Measurements from ENCODE around the gene PHACTR3. TPM values are rescaled to one million over a fixed set of nuclear protein-coding genes. Genes with fewer than 3 reads are reported as not detected.

Gene PHACTR3
- polyA plus RNA-seq, 1 donor: 5.0 TPM

DNA sequence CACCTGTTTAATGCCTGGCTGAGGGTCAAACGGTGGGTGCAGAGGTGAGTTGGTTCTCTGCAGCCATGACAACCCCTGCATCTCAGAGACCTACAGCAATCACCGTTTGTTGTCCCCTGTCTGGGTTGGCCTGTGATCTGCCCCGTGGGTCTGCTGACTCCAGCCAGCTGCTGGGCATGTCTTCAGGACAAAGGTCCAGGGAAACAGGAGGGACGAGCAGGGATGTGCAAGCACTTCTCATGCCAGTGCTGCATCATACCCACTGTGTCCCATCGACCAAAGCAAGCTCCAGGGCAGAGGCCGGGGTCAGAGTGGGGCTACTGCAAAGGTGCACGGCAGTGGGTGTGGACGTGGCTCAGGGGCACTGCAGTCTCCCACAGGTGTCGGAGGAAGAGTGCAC, 150.2 kb downstream of the PHACTR3 start:
- no peak for DNase-seq

DNA sequence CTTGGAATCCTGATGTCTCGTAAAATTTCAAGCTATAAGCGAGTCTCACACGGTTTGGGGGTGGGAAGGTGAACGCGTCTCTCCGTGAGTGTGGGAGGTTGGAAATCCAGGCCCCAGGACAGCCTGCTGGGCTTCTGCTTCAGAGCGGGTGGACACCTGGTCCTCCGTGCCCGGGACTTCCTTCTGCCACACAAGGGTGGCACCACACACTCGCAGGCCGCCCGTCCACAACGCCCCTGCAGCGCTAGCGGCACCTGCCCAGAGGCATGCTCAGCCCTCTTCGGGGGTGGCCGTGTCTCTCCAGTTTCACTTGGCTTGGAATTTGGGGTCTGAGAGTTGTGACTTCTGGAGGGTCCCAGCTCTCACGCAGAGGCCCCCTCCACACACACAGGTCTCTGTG, 151.9 kb downstream of the PHACTR3 start:
- DNase-seq: no peak

DNA sequence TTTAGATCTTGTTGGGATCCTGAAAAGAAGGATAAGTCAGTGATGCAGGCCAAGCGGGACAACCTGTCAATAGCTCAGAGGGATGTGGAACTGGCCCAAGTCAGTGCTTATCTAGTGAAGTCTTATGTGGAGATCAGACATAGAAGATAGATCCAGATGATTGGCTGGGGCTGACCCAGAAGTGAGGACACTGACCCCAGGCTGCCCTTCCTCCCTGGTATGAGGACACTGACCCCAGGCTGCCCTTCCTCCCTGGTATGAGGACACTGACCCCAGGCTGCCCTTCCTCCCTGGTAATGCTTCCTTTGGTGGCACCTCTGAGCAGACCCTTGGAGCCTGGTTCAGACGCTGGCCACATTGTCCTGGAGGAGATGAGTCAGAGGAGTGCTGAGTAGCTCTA, 159.7 kb downstream of the PHACTR3 start:
- DNase-seq: no peak

DNA sequence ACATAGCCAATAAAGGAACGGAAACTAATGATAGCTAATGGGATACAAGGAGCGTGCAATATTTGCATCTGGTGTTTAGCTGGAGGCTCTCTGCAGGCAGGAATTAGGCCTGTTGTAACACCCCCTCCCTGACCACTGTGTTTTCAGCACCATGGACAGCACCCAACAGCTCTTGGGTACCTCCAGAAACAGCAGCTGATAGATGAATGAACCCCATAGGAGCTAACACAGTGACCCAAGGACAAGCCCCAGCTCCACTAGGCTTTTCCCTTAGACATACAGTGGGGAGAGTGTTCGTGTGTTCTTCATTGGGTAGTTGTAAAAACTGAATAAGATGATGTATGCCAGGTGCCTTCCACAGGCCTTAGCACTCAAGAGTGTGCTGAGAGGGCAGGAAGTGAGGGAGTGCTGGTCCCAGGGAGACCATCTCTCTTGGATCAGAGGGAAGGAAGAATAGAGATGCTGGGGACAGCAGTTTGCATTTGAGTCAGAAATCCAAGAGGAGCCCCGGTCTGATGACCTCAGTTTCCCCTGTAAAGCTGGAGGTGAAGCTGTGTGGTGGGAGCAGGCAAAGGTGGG, 161.3 kb downstream of the PHACTR3 start:
- no peak for DNase-seq

DNA sequence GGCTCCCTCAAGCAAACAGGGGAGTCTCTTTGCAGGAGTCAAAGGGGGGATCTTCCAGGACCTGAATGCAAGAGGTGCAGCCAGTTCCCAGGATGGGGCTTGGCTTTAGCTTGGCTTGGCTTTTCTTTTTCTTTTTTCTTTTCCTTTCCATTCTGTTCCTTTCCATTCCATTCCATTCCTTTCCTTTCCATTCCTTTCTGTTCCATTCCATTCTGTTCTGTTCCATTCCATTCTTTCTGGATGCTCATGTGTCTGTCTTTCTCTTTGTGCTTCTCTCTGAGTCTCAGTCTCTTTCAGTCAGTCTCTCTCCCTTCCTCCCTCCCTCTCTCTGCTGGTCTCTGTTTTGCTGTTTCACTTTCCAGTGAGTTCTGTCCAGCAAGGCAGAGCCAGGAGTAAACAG, 163.3 kb downstream of the PHACTR3 start:
- DNase-seq: no peak

DNA sequence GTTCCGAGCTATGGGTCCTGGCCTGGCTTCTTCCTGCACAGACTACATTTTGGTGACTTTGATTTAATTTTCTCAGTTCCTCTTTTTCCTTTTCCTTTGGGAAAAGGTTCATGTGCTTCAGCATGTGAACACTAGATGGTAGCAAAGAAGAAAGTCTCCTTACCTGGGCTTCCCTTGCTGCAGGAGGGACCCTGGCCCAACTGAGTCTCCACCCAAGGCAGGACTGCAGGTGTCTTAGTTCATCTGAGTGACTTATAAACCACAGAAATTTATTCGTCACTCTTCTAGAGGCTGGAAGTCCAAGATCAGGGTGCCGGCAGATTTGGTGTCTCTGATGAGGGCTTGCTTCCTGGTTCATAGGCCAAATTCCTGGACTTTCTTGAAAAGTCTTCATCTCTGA, 165.9 kb downstream of the PHACTR3 start:
- DNase-seq: no peak

GRCh38 chr20:59770851-59771250, 166.5 kb downstream of the PHACTR3 start:
- DNase-seq: no peak

GRCh38 chr20:59771506-59772372, 167.4 kb downstream of the PHACTR3 start:
- DNase-seq: no peak

DNA sequence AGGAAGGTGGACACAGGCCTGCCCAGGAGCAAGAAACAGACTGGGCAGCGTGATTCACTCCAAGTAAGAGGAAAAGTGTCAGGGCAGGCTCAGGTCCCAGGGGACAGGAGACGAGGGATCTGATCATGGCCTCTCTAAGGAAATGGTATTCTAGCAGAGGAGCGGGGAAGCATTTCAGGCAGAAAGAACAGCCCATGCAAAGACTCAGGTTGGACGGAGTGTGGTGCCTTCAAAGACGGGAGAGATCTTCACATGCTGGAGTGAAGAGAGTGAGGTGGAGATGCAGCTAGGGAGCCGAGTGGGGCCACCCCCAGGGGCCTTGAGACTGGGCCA, 168.0 kb downstream of the PHACTR3 start:
- no peak for DNase-seq

- no peak for DNase-seq
These were observed 168.9 kb downstream of the PHACTR3 start for GRCh38 chr20:59772931-59773913.

GRCh38 chr20:59774204-59774641, 169.9 kb downstream of the PHACTR3 start:
- DNase-seq: no peak

GRCh38 chr20:59774921-59775686, 170.8 kb downstream of the PHACTR3 start:
- DNase-seq: no peak

DNA sequence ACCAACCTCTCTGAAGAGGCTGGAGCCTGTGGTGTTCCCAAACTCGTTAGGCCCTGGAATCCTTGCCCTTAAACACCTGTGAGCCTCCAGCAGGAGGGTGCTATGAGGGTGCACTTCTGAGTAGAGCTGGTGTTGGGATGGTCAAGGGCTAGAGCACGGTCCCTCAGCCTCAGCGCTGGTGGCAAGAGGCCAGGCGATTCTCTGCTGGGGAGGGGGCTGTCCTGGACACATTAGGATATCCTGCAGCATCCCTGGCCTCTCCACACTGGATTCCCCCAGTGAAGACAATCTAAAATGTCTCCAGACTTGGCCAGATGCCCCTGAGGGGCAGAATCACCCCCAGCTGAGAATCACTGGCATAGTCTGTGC, 171.3 kb downstream of the PHACTR3 start:
- DNase-seq: no peak

DNA sequence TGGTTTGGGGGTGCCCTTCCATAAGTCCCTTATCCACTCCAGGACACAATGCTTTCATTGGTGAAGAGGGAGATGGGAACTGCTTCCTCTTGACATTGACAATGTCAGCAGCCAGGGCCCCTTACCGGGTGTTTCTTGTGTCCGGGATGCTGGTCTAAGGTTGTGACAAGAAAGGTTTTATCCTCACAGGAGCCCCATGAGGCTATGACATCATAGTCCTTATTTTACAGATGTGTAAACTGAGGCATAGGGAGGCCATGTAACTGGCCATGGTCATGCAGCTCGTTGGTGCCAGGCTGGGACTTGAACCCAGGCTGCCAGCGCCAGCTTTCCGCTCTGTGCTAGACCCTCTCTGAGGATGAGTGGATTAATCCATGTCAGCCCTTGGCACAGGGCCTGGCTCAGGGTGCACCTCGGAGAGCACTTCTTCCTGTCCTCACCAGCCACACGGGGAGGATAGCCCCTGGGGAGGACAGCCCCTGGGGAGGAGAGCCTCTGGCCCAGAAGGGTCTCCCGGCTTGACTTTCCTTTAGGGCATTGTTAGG, 171.8 kb downstream of the PHACTR3 start:
- DNase-seq: no peak

GRCh38 chr20:59776626-59777330, 172.4 kb downstream of the PHACTR3 start:
- DNase-seq: no peak

GRCh38 chr20:59777331-59777725, 173.0 kb downstream of the PHACTR3 start:
- no peak for DNase-seq

DNA sequence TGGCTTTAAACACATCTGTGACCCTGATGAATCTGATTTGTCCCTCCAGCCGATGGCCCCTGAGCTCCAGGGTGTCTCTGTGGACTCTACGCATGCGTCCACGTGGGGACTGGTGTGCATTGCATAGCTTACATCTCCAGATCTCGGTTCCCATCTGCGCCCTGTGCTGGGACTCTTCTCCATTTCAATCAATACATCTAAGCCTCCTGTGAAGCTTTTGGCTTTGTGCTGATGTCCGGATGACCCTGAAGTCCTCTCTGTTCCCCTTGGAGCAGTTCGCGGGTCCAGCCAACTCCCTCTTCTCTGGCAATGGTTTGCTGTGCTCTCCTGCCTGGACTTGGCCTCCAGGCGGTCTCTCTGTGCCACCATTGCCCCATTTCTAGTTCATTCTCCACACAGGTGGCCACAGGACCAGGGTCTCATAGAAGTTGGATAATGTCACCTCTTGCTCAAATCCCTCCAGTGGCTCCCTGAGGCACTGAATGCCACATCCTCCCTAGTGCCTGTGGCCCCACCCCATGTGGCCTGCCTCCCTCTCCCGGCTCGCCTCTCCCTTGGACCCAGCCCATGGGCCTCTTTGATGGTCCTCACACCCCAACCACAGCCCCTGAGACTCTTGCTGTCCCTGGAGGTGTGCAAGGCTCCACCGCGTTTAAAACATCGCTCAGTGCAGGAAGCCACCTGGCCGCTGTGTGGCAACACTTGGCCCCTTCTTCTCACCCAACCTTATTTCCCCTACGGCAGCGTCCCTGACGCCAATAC, 173.7 kb downstream of the PHACTR3 start:
- no peak for DNase-seq

GRCh38 chr20:59778615-59779200, 174.4 kb downstream of the PHACTR3 start:
- DNase-seq: no peak

DNA sequence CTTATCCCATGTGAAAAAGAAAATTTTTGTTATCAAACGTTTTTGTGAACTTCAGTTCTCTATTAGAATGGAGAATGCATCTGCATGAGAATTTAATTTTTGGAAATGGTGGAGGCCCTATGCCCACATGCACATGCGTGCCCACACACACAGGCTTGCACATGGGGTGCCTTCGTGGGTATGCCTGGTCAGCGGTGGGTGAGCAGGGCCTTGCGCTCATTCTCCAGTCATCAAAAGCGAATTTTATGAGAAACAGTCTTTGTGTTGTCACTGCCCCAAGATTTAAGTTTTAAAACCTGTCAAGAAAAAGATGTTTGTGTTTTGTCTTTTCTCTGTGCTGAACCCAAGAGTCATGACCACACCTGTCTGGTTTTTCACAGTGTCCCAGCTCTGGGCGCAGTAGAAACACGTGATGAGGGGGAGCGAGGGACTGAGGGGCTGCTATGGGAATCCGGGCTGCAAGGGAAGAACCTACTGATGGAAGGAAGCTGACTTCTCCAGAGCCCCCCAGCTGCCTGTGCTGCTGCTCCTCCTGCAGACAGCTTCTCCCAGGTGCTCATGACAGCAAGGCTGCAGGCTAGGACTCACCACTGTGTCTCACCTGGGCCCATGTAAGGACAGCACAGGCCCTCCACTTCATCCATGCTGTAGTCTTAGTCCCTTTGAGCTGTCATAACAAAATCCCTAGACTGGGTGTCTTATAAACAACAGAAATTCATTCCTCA, 175.5 kb downstream of the PHACTR3 start:
- DNase-seq: no peak
